Endothelial cell of umbilical vein (primary cell): ENCODE results near the gene DIDO1. TPM values are rescaled to one million over a fixed set of nuclear protein-coding genes. Genes with fewer than 3 reads are reported as not detected.

Experiments used
- BruUV-seq: library from RNA; stranded (reverse); fragments of 400-500 nt; replicated peaks from 2 replicates; lab custom pipeline; 2021; lab: Mats Ljungman, UMichigan
- CTCF ChIA-PET: fragments of 300-600, 350-600 bp; sonication (Branson Sonifier 250); formaldehyde crosslinking; loops from one replicate; lab custom pipeline; 2021; ENCODE audit warnings: antibody characterized with exemption, inconsistent platforms; lab: Charles Lee
- POLR2A ChIA-PET: fragments of 300-600, 350-600 bp; sonication (Branson Sonifier 250); formaldehyde crosslinking; loops from one replicate; lab custom pipeline; 2021; ENCODE audit warnings: antibody characterized with exemption, inconsistent platforms; lab: Charles Lee
- DNase-seq: peaks from one replicate; pipeline ENCODE4 v3.0.0-alpha.2; 2011; ENCODE audit warnings: low read depth, low spot score
- FAIRE-seq: peaks from 2 replicates; lab custom pipeline; 2011; peaks lifted over from hg19 to GRCh38; lab: Jason Lieb, UNC
- H2AFZ ChIP-seq: 2 replicates; pipeline ENCODE4 v1.6.0; 2012; ENCODE audit warnings: low read depth, low read length, control low read depth, inconsistent platforms
- H3K27ac ChIP-seq: 2 replicates; pipeline ENCODE4 v1.5.1; 2011; ENCODE audit warnings: low read depth, mild to moderate bottlenecking, control low read depth, low read length, moderate library complexity; ENCODE audit not compliant: insufficient read depth
- H3K27me3 ChIP-seq, 2 experiments: 2 replicates each; pipeline versions ENCODE4 v1.6.0 to v1.6.1; 2011; ENCODE audit warnings: low read length in 2 of 2, mixed read lengths in 1 of 2; ENCODE audit not compliant: control insufficient read depth in 2 of 2, insufficient read depth in 2 of 2
- H3K36me3 ChIP-seq, 2 experiments: 2 replicates in 1 of 2; 3 replicates in 1 of 2; pipeline ENCODE4 v1.5.1; 2011; ENCODE audit warnings: low read length in 2 of 2, mild to moderate bottlenecking in 1 of 2, moderate library complexity in 1 of 2; ENCODE audit not compliant: control insufficient read depth in 2 of 2, insufficient read depth in 2 of 2; ENCODE audit errors: extremely low read depth in 1 of 2
- H3K4me1 ChIP-seq: 3 replicates; pipeline ENCODE4 v1.5.1; 2011; ENCODE audit warnings: mild to moderate bottlenecking, low read length; ENCODE audit not compliant: control insufficient read depth, insufficient read depth; ENCODE audit errors: extremely low read depth
- H3K4me2 ChIP-seq: 2 replicates; pipeline ENCODE4 v1.6.1; 2011; ENCODE audit warnings: low read length, control low read depth, mixed read lengths; ENCODE audit not compliant: insufficient read depth
- H3K4me3 ChIP-seq, 3 experiments: fragments of 200-600 bp in 1 of 3; sonication (generic), shearing (Covaris generic) in 1 of 3; replicated peaks in 1 of 3; 2 replicates each; pipeline ENCODE4 v1.5.1; 2011 to 2016; ENCODE audit warnings: control low read depth in 3 of 3, low read length in 3 of 3, mild to moderate bottlenecking in 2 of 3, inconsistent platforms in 1 of 3, low read depth in 1 of 3, moderate library complexity in 1 of 3; ENCODE audit not compliant: insufficient read depth in 1 of 3
- H3K79me2 ChIP-seq: 2 replicates; pipeline ENCODE4 v1.6.0; 2012; ENCODE audit warnings: low read length, inconsistent platforms; ENCODE audit not compliant: control insufficient read depth, insufficient read depth
- H3K9ac ChIP-seq: replicated peaks from 2 replicates; pipeline ENCODE3; 2011; ENCODE audit warnings: low read length, control low read depth; ENCODE audit not compliant: insufficient read depth; ENCODE audit errors: extremely low read depth
- H3K9me1 ChIP-seq: replicated peaks from 3 replicates; pipeline ENCODE4 v1.6.0; 2011; ENCODE audit warnings: mild to moderate bottlenecking, low read length; ENCODE audit not compliant: control insufficient read depth, insufficient read depth; ENCODE audit errors: extremely low read depth
- H3K9me3 ChIP-seq: replicated peaks from 2 replicates; pipeline ENCODE4 v1.5.1; 2012; ENCODE audit warnings: low read length, inconsistent platforms; ENCODE audit not compliant: control insufficient read depth, insufficient read depth
- H4K20me1 ChIP-seq: replicated peaks from 2 replicates; pipeline ENCODE3; 2011; ENCODE audit warnings: mild to moderate bottlenecking, low read length; ENCODE audit not compliant: control insufficient read depth, insufficient read depth; ENCODE audit errors: extremely low read depth
- CTCF ChIP-seq, 2 donors: IDR thresholded peaks; 1 replicate in 1 of 2; 2 replicates in 1 of 2; pipeline ENCODE4 v1.5.1; 2011; ENCODE audit warnings: low read length in 2 of 2, mild to moderate bottlenecking in 2 of 2, moderate library complexity in 2 of 2, control low read depth in 1 of 2, inconsistent platforms in 1 of 2, low read depth in 1 of 2; ENCODE audit not compliant: insufficient read depth in 1 of 2; ENCODE audit errors: extremely low read depth in 1 of 2
- EZH2 ChIP-seq: IDR thresholded peaks from 2 replicates; pipeline ENCODE4 v1.6.1; 2012; ENCODE audit warnings: borderline replicate concordance, low read depth, mild to moderate bottlenecking, moderate library complexity, low read length, inconsistent platforms; ENCODE audit not compliant: severe bottlenecking
- FOS ChIP-seq: IDR thresholded peaks from 2 replicates; pipeline ENCODE4 v1.6.1; 2011; ENCODE audit warnings: mild to moderate bottlenecking, low read length, moderate library complexity, borderline replicate concordance; ENCODE audit not compliant: insufficient read depth
- GATA2 ChIP-seq: IDR thresholded peaks from 2 replicates; pipeline ENCODE4 v1.7.0; 2011; ENCODE audit warnings: low read depth, mild to moderate bottlenecking, moderate library complexity, mixed read lengths, low read length; ENCODE audit not compliant: insufficient read length, insufficient read depth
- JUN ChIP-seq: IDR thresholded peaks from 2 replicates; pipeline ENCODE4 v1.6.1; 2011; ENCODE audit warnings: borderline replicate concordance, low read depth; ENCODE audit not compliant: insufficient read length, insufficient read depth
- MAX ChIP-seq: IDR thresholded peaks from 2 replicates; pipeline ENCODE4 v1.6.1; 2011; ENCODE audit not compliant: insufficient read depth, insufficient read length
- MYC ChIP-seq: IDR thresholded peaks from one replicate; pipeline ENCODE4 v1.6.1; 2011; ENCODE audit warnings: mild to moderate bottlenecking, low read depth, low read length
- POLR2A ChIP-seq: IDR thresholded peaks from 2 replicates; pipeline ENCODE4 v1.6.1; 2012; ENCODE audit warnings: low read depth, mild to moderate bottlenecking, control low read depth, low read length
- POLR2AphosphoS5 ChIP-seq: IDR thresholded peaks from 2 replicates; pipeline ENCODE4 v1.6.1; 2012; ENCODE audit warnings: low read depth, mild to moderate bottlenecking, control low read depth, low read length, moderate library complexity; ENCODE audit not compliant: insufficient read depth
- dilution Hi-C: fragments of 300-500 bp; cut with MboI; formaldehyde crosslinking; loops from one replicate; pipeline ENCODE4 v1.15.0; 2019; ENCODE audit warnings: low sequenced_read_pairs; ENCODE audit not compliant: extremely low pct_ligation_motif_present
- intact Hi-C: fragments of 100-400 bp; cut with micrococcal nuclease; formaldehyde crosslinking; loops from one replicate; pipeline ENCODE4 v1.10.0; 2022
- polyA plus RNA-seq, 4 experiments: library from polyadenylated mRNA; depleted of rRNA in 3 of 4; stranded (reverse) in 3 of 4; unstranded in 1 of 4; fragments of >200 nt; gene quantifications; 2 replicates each; pipeline versions ENCODE4 v1.2.1 to v1.2.3, GENCODE V29; 2011 to 2012; ENCODE audit warnings: missing spikeins in 1 of 4
- total RNA-seq: library from RNA; stranded (reverse); gene quantifications from 2 replicates; pipeline ENCODE4 v1.2.3, GENCODE V29; 2021

Gene DIDO1
- total and polyA plus RNA-seq, 2 donors (not counting 3 experiments of a cell fraction or from before 2014, with no cell fraction given) = 22.1 to 51.2 TPM

DNA sequence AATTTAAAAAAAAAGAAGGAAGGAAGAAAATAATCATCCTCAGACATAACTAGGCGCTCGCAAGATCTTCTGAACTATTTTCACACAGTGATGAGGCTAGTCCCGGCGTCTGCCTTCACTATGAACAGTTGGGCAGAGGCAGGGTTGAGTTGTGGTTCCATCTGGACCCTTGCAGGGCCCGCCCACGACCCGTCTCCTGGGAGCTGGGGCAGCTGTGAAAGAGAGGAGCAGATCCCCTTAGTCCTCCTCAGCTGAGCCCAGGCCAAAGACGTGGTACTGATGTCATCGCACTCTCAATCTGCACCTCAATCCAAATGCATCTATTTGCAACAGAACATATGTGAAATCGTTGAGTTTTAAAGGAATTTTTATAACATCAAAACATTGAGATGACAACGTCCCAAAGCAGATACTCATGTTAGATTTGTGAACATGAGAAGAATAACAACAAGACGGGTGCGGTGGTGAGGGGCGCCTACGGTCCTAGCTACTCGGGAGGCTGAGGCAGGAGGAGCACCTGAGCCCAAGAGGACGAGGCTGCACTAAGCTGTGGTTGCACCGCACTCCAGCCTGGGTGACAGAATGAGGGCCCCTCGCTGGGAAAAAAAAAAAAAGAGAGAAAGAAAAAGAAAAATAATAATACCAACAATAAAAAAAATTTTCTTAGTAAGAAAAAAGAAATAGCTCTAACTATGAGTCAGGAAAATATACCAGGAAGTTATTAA, 80.0 kb downstream of the DIDO1 start:
- H3K27me3 ChIP-seq = no peaks in the 10 kb centered on the region

More for the DNA sequence above, 80.0 kb downstream of the DIDO1 start:
- Histone ChIP-seq H3K9me3 (no peaks in the 10 kb centered on the region), H3K79me2 (no peaks in the 10 kb centered on the region), H3K9me1 (no peaks in the 10 kb centered on the region), H2AFZ (no peak overlapping the region), H3K4me2 (no peak overlapping the region), H4K20me1 (no peaks in the 10 kb centered on the region), H3K36me3 (no peaks in the 10 kb centered on the region), H3K27ac (no peak overlapping the region), H3K4me3 (no peak overlapping the region), H3K9ac (no peak overlapping the region), H3K4me1 (no peaks in the 10 kb centered on the region)
- POLR2A ChIA-PET = no interaction called here
- FAIRE-seq (no peak), DNase-seq (no peak)
- dilution Hi-C loops = no loop called here
- TF ChIP-seq FOS (no peak), MYC (no peak), POLR2A (no peak), CTCF (IDR thresholded peaks at IDR 0.05; ENCODE audit: extremely low read depth in 1 of 2, insufficient read depth in 1 of 2, low read depth in 1 of 2, low read length in 2 of 2) (no peak), GATA2 (no peak), JUN (no peak), POLR2AphosphoS5 (no peak), MAX (no peak), EZH2 (no peak)
- intact Hi-C loops = no loop called here
- CTCF ChIA-PET = interaction anchor here (0.6 to 2.1 kb wide), 5 partner anchors 16 to 179 kb away, joined by 3 to 14 read pairs (median 4); no protein-coding TSS in a partner anchor
- BruUV-seq = no TSS peak
